ENCODE data around the gene ADGRL3.

DNA sequence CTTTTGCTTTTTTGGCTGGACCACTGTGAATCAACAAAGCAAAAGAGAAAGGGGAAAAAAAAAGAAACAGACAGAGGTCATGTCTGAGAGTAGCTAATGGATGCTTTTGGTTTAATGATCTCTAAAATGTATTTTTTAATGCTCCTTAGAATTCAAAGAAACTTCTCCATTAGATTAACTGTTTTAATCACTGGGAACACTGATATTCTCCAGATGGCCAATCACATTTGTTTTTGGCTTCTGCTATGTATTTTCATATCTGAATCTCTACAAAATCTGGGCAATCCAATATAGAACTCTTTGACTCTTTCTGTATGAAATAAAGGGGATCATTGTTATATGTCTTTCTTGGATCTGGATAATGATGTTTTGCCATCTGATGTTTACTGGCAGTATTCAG, 278.2 kb downstream of the ADGRL3 start:
- no peak for TF ChIP-seq POLR2A (IDR thresholded peaks at IDR 0.05)
- TF ChIP-seq, protein P1, sequence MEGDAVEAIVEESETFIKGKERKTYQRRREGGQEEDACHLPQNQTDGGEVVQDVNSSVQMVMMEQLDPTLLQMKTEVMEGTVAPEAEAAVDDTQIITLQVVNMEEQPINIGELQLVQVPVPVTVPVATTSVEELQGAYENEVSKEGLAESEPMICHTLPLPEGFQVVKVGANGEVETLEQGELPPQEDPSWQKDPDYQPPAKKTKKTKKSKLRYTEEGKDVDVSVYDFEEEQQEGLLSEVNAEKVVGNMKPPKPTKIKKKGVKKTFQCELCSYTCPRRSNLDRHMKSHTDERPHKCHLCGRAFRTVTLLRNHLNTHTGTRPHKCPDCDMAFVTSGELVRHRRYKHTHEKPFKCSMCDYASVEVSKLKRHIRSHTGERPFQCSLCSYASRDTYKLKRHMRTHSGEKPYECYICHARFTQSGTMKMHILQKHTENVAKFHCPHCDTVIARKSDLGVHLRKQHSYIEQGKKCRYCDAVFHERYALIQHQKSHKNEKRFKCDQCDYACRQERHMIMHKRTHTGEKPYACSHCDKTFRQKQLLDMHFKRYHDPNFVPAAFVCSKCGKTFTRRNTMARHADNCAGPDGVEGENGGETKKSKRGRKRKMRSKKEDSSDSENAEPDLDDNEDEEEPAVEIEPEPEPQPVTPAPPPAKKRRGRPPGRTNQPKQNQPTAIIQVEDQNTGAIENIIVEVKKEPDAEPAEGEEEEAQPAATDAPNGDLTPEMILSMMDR (IDR thresholded peaks at IDR 0.05): no peak
- no peak for TF ChIP-seq POLR2AphosphoS5 (IDR thresholded peaks at IDR 0.05)
- no peak for TF ChIP-seq EP300 (IDR thresholded peaks at IDR 0.05; ENCODE audit: low read depth)

All from transverse colon (tissue), 4 donors.